Measurements from ENCODE around the gene GPR27.

GPR27 gene

DNA sequence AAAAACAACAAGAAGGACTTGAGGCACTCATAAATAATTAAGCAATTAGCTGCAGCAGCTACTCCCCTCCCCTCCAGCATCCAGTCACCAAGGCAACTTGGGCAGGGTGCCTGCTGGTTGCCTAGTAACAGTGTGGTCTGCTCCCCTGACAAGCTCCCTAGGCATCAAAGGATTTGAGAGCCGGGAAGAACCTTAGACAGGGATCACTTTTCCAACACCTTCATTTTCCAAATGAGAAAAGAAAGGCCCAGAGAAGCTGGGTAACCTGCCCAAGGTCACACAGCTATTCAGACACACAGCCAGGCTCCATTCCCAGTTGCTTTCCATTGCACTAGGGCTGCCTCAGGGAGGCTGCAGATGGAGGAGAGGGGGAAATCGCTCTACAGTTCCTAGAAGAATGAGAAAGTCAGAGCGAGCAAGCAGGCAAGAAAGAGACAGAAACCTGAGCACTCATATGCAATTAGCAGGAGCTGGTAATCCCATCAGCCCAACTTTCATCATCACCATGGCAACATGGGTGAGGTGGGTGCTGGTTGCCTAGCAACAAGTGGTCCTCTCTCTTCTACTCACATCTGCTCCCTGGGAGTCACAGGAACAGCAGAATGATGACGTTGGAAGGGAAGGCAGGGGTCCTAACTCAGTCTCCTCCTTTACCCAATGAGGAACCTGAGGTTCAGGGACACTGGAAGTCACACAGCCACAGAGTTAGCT is 24.9 kb upstream of the GPR27 start:
- DNase-seq (ENCODE audit: low read depth, low spot score) = peak; percentile 57
- no peak overlapping the region for H3K4me3 ChIP-seq (ENCODE audit: low read length)

DNA sequence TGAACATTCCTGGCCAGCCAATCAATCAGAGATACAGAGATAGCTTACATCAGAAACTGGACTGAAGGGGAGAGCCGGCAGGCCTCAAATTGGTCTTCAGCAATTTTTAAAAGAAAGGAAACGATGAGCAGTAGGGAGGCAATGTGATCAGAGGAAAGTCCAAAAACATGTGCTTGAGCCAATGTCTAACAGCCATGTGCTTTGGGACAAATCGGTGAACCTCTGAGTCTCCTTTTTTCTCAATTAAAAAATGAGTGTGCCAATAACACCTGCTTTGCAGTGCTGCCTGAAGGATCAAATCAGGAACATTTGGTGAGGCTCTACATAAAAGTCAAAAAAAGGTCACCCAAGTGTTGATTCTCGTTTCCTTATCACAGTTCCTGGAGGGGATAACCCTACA is 21.0 kb upstream of the GPR27 start:
- no peak overlapping the region for H3K4me3 ChIP-seq (ENCODE audit: low read length)
- no peak for DNase-seq (ENCODE audit: low read depth, low spot score)

DNA sequence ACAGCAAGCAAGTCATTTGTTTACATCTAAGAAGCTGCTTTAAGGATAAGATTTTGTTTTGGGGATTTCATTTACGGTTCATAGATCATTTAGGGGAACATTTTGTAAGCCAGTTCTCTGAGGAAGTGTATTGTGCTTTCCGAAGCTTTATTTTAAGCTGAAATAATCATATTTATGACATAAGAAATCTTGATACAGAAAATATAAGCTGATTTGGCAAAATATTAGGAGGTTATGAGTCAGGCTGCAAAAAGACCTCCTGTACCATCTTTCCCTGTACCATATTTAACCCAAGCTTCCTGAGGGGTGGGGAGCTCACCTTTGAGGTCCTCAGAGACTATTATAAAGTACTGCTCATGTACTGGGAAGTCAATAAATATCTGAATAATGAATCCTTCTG is 20.3 kb upstream of the GPR27 start:
- H3K4me3 ChIP-seq (ENCODE audit: low read length) = no peak overlapping the region
- DNase-seq (ENCODE audit: low read depth, low spot score) = no peak

- no peak for DNase-seq (ENCODE audit: low read depth, low spot score)
- H3K4me3 ChIP-seq (ENCODE audit: low read length) = no peak overlapping the region
Observed at GRCh38 chr3:71734881-71735280, 18.8 kb upstream of the GPR27 start.

DNA sequence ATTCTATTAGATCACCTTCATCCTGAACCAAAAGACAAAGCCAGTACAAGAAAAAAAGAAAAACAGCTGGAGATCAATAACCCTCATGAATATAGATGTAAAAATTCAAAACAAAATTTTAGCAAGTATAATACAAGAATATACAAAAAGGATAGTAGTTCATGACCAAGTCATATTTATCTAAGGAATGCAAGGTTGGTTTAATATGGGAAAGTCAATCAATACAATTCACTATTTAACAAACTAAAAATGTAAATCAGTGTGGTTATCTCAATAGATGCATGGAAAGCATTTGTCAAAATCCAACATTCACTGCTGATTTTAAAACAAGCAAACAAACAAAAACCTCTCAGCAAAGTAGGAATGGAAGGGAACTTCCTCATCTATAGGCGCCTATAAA is 11.0 kb upstream of the GPR27 start:
- no peak for DNase-seq (ENCODE audit: low read depth, low spot score)
- H3K4me3 ChIP-seq (ENCODE audit: low read length) = no peak overlapping the region

GRCh38 chr3:71744738-71745137 is 8.9 kb upstream of the GPR27 start:
- DNase-seq (ENCODE audit: low read depth, low spot score) = no peak
- H3K4me3 ChIP-seq (ENCODE audit: low read length) = no peak overlapping the region

GRCh38 chr3:71751602-71752001 is 2.1 kb upstream of the GPR27 start:
- DNase-seq (ENCODE audit: low read depth, low spot score) = no peak
- no peak overlapping the region for H3K4me3 ChIP-seq (ENCODE audit: low read length)

- H3K4me3 ChIP-seq (ENCODE audit: low read length) = no peak overlapping the region
- no peak for DNase-seq (ENCODE audit: low read depth, low spot score)
Observed at GRCh38 chr3:71752831-71753700, 589 bp upstream of the GPR27 start.

- DNase-seq (ENCODE audit: low read depth, low spot score) = no peak
- no peak overlapping the region for H3K4me3 ChIP-seq (ENCODE audit: low read length)
Observed at GRCh38 chr3:71754610-71755253, 1.1 kb downstream of the GPR27 start.

DNA sequence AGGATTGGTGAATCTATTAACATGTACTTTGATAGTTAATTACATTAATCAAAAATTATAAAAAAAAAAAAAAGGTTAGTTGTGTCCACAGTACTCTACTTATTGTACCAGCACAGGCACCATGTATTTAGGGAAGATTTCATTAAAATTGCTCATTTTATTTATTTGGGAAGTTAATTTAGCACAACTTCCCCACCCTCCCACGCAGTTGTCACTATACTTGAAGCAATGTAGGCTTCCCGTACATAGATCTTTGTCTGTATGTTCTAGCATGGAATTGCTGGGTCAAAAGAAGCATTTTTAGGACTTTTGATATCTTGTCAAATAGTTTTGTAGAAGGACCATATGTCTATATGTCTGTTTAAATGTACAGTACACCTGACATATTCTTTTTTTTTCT is 4.4 kb downstream of the GPR27 start:
- DNase-seq (ENCODE audit: low read depth, low spot score) = no peak
- H3K4me3 ChIP-seq (ENCODE audit: low read length) = no peak overlapping the region

- DNase-seq (ENCODE audit: low read depth, low spot score) = no peak
- no peak overlapping the region for H3K4me3 ChIP-seq (ENCODE audit: low read length)
Observed at GRCh38 chr3:71759401-71759800, 5.7 kb downstream of the GPR27 start.

GRCh38 chr3:71760140-71760539 is 6.5 kb downstream of the GPR27 start:
- DNase-seq (ENCODE audit: low read depth, low spot score) = no peak
- no peak overlapping the region for H3K4me3 ChIP-seq (ENCODE audit: low read length)

DNA sequence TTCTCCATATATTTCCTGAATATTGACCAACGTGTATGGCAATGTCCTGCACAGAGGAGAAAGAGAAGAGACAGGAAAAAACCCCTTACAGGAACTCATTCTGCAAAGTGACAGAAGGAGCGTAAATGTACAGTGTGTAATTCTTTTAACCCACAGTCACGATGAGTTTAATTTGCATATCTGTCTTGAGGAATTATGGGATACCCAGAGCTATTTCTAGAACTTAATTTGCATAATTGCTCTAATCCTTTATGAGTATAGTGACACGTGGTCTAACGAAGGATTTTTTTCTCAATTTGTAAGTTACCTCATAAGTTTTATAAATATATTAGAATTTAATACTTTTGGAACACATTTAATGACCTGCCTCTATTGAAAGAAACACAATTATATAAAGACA is 9.8 kb downstream of the GPR27 start:
- no peak for DNase-seq (ENCODE audit: low read depth, low spot score)
- no peak overlapping the region for H3K4me3 ChIP-seq (ENCODE audit: low read length)

GRCh38 chr3:71771126-71771525 is 17.5 kb downstream of the GPR27 start:
- DNase-seq (ENCODE audit: low read depth, low spot score) = no peak
- H3K4me3 ChIP-seq (ENCODE audit: low read length) = no peak overlapping the region

DNA sequence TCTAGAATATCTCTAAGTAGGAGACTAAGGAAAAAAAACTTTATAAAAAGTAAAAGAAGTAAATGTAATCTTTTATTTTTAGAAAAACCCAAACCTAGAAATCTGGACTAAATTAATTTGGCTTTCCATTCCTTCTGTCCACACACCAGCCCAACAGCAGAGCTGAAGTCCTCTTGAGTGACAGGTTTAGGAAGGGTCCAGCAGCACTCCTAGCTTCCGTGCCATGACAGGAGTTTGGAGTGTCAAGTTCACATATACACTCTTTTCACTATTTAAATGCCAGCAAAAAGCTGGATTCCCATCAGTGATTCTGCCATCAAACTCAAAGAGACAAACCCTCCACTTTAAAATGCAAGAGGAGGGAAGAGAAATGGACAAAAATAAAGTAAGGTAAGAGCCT is 18.2 kb downstream of the GPR27 start:
- H3K4me3 ChIP-seq (ENCODE audit: low read length) = no peak overlapping the region
- DNase-seq (ENCODE audit: low read depth, low spot score) = no peak

GRCh38 chr3:71776538-71776937 is 22.9 kb downstream of the GPR27 start:
- no peak overlapping the region for H3K4me3 ChIP-seq (ENCODE audit: low read length)
- no peak for DNase-seq (ENCODE audit: low read depth, low spot score)

GRCh38 chr3:71778353-71778752 is 24.7 kb downstream of the GPR27 start:
- H3K4me3 ChIP-seq (ENCODE audit: low read length) = no peak overlapping the region
- DNase-seq (ENCODE audit: low read depth, low spot score) = no peak

DNA sequence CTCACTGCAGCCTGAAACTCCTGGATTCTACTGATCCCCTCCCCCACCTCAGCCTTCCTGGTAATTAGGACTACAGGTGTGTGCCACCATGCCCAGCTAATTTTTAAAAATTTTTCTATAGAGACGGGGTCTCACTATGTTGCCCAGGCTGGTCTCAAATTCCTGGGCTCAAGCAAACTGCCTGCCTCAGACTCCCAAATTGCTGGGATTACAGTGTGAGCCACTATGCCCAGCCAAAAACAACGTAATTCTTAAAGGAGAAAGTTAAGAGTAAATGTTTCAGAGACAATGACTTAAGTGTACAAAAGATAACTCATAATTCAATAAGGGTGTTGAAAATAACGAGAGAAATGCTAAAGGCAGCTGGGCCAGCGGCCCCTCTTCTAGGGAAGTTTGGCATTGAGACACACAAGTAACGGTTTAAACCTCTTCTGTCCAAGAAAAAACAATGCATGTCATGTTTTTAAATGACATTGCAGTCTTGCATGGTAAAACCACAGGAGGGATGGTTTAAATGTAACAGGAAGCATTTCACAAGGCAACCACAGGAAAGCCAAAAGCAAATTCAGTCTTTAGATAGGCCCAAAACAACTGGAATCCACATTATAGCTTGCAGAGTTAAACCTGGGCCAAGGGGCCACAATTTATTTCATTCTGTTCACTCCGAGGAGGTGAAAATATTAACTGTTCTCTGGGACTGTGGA is 26.2 kb downstream of the GPR27 start:
- H3K4me3 ChIP-seq (ENCODE audit: low read length) = no peak overlapping the region
- peak; percentile 56 for DNase-seq (ENCODE audit: low read depth, low spot score)

- no peak overlapping the region for H3K4me3 ChIP-seq (ENCODE audit: low read length)
- no peak for DNase-seq (ENCODE audit: low read depth, low spot score)
Observed at GRCh38 chr3:71780430-71780829, 26.8 kb downstream of the GPR27 start.

- no peak for DNase-seq (ENCODE audit: low read depth, low spot score)
- H3K4me3 ChIP-seq (ENCODE audit: low read length) = no peak overlapping the region
Observed at GRCh38 chr3:71783152-71783551, 29.5 kb downstream of the GPR27 start.
